Measurements from ENCODE around the gene CLEC16A.

The CLEC16A gene

GRCh38 chr16:10971560-10971961 is 27.2 kb downstream of the CLEC16A start:
- Histone ChIP-seq H3K4me1 (ENCODE audit: insufficient read depth, low read length) (peaks cover 26% of the 10 kb centered on the region), H4K20me1 (ENCODE audit: insufficient read depth, low read length) (no peaks in the 10 kb centered on the region; the same call in 1 of the 2 replicates), H3K9ac (ENCODE audit: low read depth, low read length) (peak overlapping the region; percentile 22), H3K27ac (ENCODE audit: low read length) (peak overlapping the region; percentile 63), H3K4me2 (ENCODE audit: insufficient read depth, low read length) (peak overlapping the region; percentile 37), H3K27me3 (ENCODE audit: insufficient read depth, low read length, poor library complexity) (no peaks in the 10 kb centered on the region), H2AFZ (ENCODE audit: low read depth, low read length) (no peak overlapping the region), H3K4me3 (ENCODE audit: low read depth in 1 of 2, low read length in 2 of 2) (no peak overlapping the region), H3K36me3 (ENCODE audit: insufficient read depth, low read length) (peaks cover 68% of the 10 kb centered on the region), H3K79me2 (ENCODE audit: insufficient read depth, low read length) (peaks cover 20% of the 10 kb centered on the region), H3K9me3 (ENCODE audit: insufficient read depth, low read length, severe bottlenecking) (no peaks in the 10 kb centered on the region)
- TF ChIP-seq, protein P1, sequence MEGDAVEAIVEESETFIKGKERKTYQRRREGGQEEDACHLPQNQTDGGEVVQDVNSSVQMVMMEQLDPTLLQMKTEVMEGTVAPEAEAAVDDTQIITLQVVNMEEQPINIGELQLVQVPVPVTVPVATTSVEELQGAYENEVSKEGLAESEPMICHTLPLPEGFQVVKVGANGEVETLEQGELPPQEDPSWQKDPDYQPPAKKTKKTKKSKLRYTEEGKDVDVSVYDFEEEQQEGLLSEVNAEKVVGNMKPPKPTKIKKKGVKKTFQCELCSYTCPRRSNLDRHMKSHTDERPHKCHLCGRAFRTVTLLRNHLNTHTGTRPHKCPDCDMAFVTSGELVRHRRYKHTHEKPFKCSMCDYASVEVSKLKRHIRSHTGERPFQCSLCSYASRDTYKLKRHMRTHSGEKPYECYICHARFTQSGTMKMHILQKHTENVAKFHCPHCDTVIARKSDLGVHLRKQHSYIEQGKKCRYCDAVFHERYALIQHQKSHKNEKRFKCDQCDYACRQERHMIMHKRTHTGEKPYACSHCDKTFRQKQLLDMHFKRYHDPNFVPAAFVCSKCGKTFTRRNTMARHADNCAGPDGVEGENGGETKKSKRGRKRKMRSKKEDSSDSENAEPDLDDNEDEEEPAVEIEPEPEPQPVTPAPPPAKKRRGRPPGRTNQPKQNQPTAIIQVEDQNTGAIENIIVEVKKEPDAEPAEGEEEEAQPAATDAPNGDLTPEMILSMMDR (IDR thresholded peaks at IDR 0.05; ENCODE audit: borderline replicate concordance, extremely low read depth, low read length, poor library complexity, severe bottlenecking): peak; percentile 84
- TF ChIP-seq EZH2 (IDR thresholded peaks at IDR 0.05; ENCODE audit: borderline replicate concordance, low read depth, low read length, severe bottlenecking): no peak
- peak; percentile 62 for DNase-seq
- ATAC-seq (ENCODE audit: insufficient read depth, low read depth): peak; percentile 64

- H3K27me3 ChIP-seq (ENCODE audit: insufficient read depth, low read length, poor library complexity): no peaks in the 10 kb centered on the region
- ATAC-seq (ENCODE audit: insufficient read depth, low read depth): peak; percentile 64
Measured at GRCh38 chr16:10972108-10972818, 27.9 kb downstream of the CLEC16A start.

GRCh38 chr16:10972819-10973464 is 28.6 kb downstream of the CLEC16A start:
- no peak overlapping the region for H3K4me2 ChIP-seq (ENCODE audit: insufficient read depth, low read length)

More at GRCh38 chr16:10972108-10972818, 27.9 kb downstream of the CLEC16A start:
- peaks cover 13% of the 10 kb centered on the region for H3K79me2 ChIP-seq (ENCODE audit: insufficient read depth, low read length)
- H4K20me1 ChIP-seq (ENCODE audit: insufficient read depth, low read length): no peaks in the 10 kb centered on the region; the same call in 1 of the 2 replicates
- peak overlapping the region; percentile 63 for H3K27ac ChIP-seq (ENCODE audit: low read length)
- H3K36me3 ChIP-seq (ENCODE audit: insufficient read depth, low read length): peaks cover 68% of the 10 kb centered on the region
- no peak overlapping the region for H2AFZ ChIP-seq (ENCODE audit: low read depth, low read length)
- no peak overlapping the region for H3K4me3 ChIP-seq (ENCODE audit: low read depth in 1 of 2, low read length in 2 of 2)
- DNase-seq: no peak
- H3K4me1 ChIP-seq (ENCODE audit: insufficient read depth, low read length): peaks cover 26% of the 10 kb centered on the region
- H3K4me2 ChIP-seq (ENCODE audit: insufficient read depth, low read length): peak overlapping the region; percentile 37
- TF ChIP-seq EZH2 (IDR thresholded peaks at IDR 0.05; ENCODE audit: borderline replicate concordance, low read depth, low read length, severe bottlenecking): no peak
- TF ChIP-seq, protein P1 (IDR thresholded peaks at IDR 0.05; ENCODE audit: borderline replicate concordance, extremely low read depth, low read length, poor library complexity, severe bottlenecking): no peak
- H3K9ac ChIP-seq (ENCODE audit: low read depth, low read length): peak overlapping the region; percentile 22
- H3K9me3 ChIP-seq (ENCODE audit: insufficient read depth, low read length, severe bottlenecking): no peaks in the 10 kb centered on the region

More at GRCh38 chr16:10972819-10973464, 28.6 kb downstream of the CLEC16A start:
- Histone ChIP-seq H3K79me2 (ENCODE audit: insufficient read depth, low read length) (peaks cover 13% of the 10 kb centered on the region), H3K36me3 (ENCODE audit: insufficient read depth, low read length) (peaks cover 71% of the 10 kb centered on the region), H3K9me3 (ENCODE audit: insufficient read depth, low read length, severe bottlenecking) (no peaks in the 10 kb centered on the region), H4K20me1 (ENCODE audit: insufficient read depth, low read length) (no peaks in the 10 kb centered on the region), H3K9ac (ENCODE audit: low read depth, low read length) (peak overlapping the region; percentile 22), H3K4me3 (ENCODE audit: low read depth in 1 of 2, low read length in 2 of 2) (no peak overlapping the region), H3K27ac (ENCODE audit: low read length) (peak overlapping the region; percentile 63), H3K27me3 (ENCODE audit: insufficient read depth, low read length, poor library complexity) (no peaks in the 10 kb centered on the region), H3K4me1 (ENCODE audit: insufficient read depth, low read length) (peaks cover 26% of the 10 kb centered on the region), H2AFZ (ENCODE audit: low read depth, low read length) (no peak overlapping the region)
- peak; percentile 22; the same call in 2 of the 3 replicates for ATAC-seq (ENCODE audit: insufficient read depth, low read depth)
- TF ChIP-seq, protein P1 (IDR thresholded peaks at IDR 0.05; ENCODE audit: borderline replicate concordance, extremely low read depth, low read length, poor library complexity, severe bottlenecking): no peak
- TF ChIP-seq EZH2 (IDR thresholded peaks at IDR 0.05; ENCODE audit: borderline replicate concordance, low read depth, low read length, severe bottlenecking): no peak
- DNase-seq: no peak
